GM12878 (cell line): Measurements from ENCODE around the gene DHX57. TPM values are rescaled to one million over a fixed set of nuclear protein-coding genes. Genes with fewer than 3 reads are reported as not detected.

Experiments
- BCL11A ChIP-seq: IDR thresholded peaks from 2 replicates; pipeline ENCODE4 v1.6.1; 2011; ENCODE audit warnings: low read depth, low read length
- CBFB ChIP-seq: IDR thresholded peaks from 2 replicates; pipeline ENCODE4 v1.6.1; 2016; ENCODE audit warnings: antibody characterized with exemption, low read depth
- CEBPB ChIP-seq, 2 experiments: fragments of 150-350 bp in 1 of 2; IDR thresholded peaks; 2 replicates each; pipeline ENCODE4 v1.6.1; 2012 to 2014; ENCODE audit warnings: low read depth in 2 of 2, low read length in 2 of 2, borderline replicate concordance in 1 of 2, inconsistent platforms in 1 of 2
- CREB1 ChIP-seq: IDR thresholded peaks from 2 replicates; pipeline ENCODE4 v1.6.1; 2012; ENCODE audit warnings: low read depth, mild to moderate bottlenecking, inconsistent platforms
- ESRRA ChIP-seq: IDR thresholded peaks from 2 replicates; pipeline ENCODE4 v1.6.1; 2012; ENCODE audit warnings: mild to moderate bottlenecking, low read length, improper control_type of control experiment
- GATAD2B ChIP-seq: fragments of 450-650 bp; conservative IDR thresholded peaks from 2 replicates; pipeline ENCODE4 v1.6.1; 2017; ENCODE audit warnings: low read depth, mild to moderate bottlenecking, moderate library complexity
- HDAC2 ChIP-seq: fragments of 200-600 bp; sonication (generic); IDR thresholded peaks from 2 replicates; pipeline ENCODE4 v1.6.1; 2017
- HDAC6 ChIP-seq: fragments of 200-600 bp; sonication (generic); IDR thresholded peaks from one replicate; pipeline ENCODE4 v1.8.0; 2017; ENCODE audit warnings: antibody characterized with exemption; ENCODE audit not compliant: unreplicated experiment
- IKZF1 ChIP-seq: fragments of 450-650 bp; conservative IDR thresholded peaks from 2 replicates; pipeline ENCODE4 v1.6.1; 2017; ENCODE audit warnings: antibody characterized with exemption, mild to moderate bottlenecking
- IKZF2 ChIP-seq, 2 experiments: fragments of 450-650 bp; IDR thresholded peaks; 2 replicates each; pipeline ENCODE4 v1.6.1; 2017; ENCODE audit warnings: mild to moderate bottlenecking in 2 of 2, moderate library complexity in 2 of 2
- JUNB ChIP-seq: IDR thresholded peaks from 2 replicates; pipeline ENCODE4 v1.6.1; 2016; ENCODE audit warnings: antibody characterized with exemption, mild to moderate bottlenecking
- KDM1A ChIP-seq: fragments of 200-600 bp; sonication (generic); IDR thresholded peaks from 2 replicates; pipeline ENCODE4 v1.6.1; 2016; ENCODE audit warnings: borderline replicate concordance
- NFYB ChIP-seq: IDR thresholded peaks from 2 replicates; pipeline ENCODE4 v1.6.1; 2011; ENCODE audit warnings: low read depth, mild to moderate bottlenecking, low read length, improper control_type of control experiment, moderate library complexity; ENCODE audit not compliant: insufficient read depth
- POLR2AphosphoS5 ChIP-seq: IDR thresholded peaks from 2 replicates; pipeline ENCODE4 v1.6.1; 2011; ENCODE audit warnings: mild to moderate bottlenecking, low read length, inconsistent platforms
- SIX5 ChIP-seq: IDR thresholded peaks from 2 replicates; pipeline ENCODE4 v1.6.1; 2011; ENCODE audit warnings: mild to moderate bottlenecking, low read depth, low read length, moderate library complexity; ENCODE audit not compliant: severe bottlenecking
- SMARCA5 ChIP-seq: fragments of 450-650 bp; IDR thresholded peaks from 2 replicates; pipeline ENCODE4 v1.6.1; 2017; ENCODE audit warnings: mild to moderate bottlenecking
- SREBF1 ChIP-seq: IDR thresholded peaks from 2 replicates; pipeline ENCODE4 v1.6.1; 2012; ENCODE audit warnings: mild to moderate bottlenecking, low read length
- SREBF2 ChIP-seq: IDR thresholded peaks from 2 replicates; pipeline ENCODE4 v1.6.1; 2012; ENCODE audit warnings: mild to moderate bottlenecking, low read length
- YBX1 ChIP-seq: fragments of 450-650 bp; IDR thresholded peaks from 2 replicates; pipeline ENCODE4 v1.6.1; 2016; ENCODE audit warnings: antibody characterized with exemption
- polyA plus RNA-seq, 11 experiments: library from polyadenylated mRNA; depleted of rRNA in 4 of 11; unstranded in 6 of 11; stranded (reverse) in 5 of 11; fragments of >200 nt; fragmentation: Nextera tagmentation in 4 of 11; fragmentation: Illumina TruSeq in 1 of 11; extraction: Ambion mirVana in 4 of 11; extraction: Trizol in 1 of 11; gene quantifications; 1 replicate in 1 of 11; 2 replicates in 10 of 11; pipeline versions ENCODE4 v1.2.1 to v1.2.3, GENCODE V29; 2011 to 2016; ENCODE audit warnings: inconsistent platforms in 2 of 11, missing spikeins in 2 of 11, low read depth in 1 of 11
- total RNA-seq, 4 experiments: library from RNA; depleted of rRNA in 3 of 4; stranded (reverse); fragments of >200 nt in 3 of 4; fragmentation: Illumina TruSeq in 1 of 4; extraction: Trizol in 1 of 4; gene quantifications; 2 replicates each; pipeline versions ENCODE4 v1.2.1 to v1.2.3, GENCODE V29; 2013 to 2021
- TF ChIP-seq, protein P1 (sequence below): IDR thresholded peaks from 2 replicates; pipeline ENCODE4 v1.6.1; 2012; ENCODE audit warnings: improper control_type of control experiment, low read depth, low read length; ENCODE audit not compliant: insufficient replicate concordance
- TF ChIP-seq, protein P2 (sequence below): fragments of 450-650 bp; IDR thresholded peaks from 2 replicates; pipeline ENCODE4 v1.6.1; 2016; ENCODE audit warnings: mild to moderate bottlenecking
- TF ChIP-seq, protein P3 (sequence below): fragments of 150-350 bp; IDR thresholded peaks from 2 replicates; pipeline ENCODE4 v1.6.1; 2014; ENCODE audit warnings: mild to moderate bottlenecking, low read depth, low read length
- TF ChIP-seq, protein P4 (sequence below): IDR thresholded peaks from 2 replicates; pipeline ENCODE4 v1.6.1; 2011; ENCODE audit warnings: mild to moderate bottlenecking, low read depth, low read length, moderate library complexity; ENCODE audit not compliant: insufficient replicate concordance

Gene DHX57
- total and polyA plus RNA-seq, 10 of the 15 experiments (the other 5 are each of a cell fraction or from before 2014, with no cell fraction given) = 6.5 to 18.0 (median 15.8) TPM

DNA sequence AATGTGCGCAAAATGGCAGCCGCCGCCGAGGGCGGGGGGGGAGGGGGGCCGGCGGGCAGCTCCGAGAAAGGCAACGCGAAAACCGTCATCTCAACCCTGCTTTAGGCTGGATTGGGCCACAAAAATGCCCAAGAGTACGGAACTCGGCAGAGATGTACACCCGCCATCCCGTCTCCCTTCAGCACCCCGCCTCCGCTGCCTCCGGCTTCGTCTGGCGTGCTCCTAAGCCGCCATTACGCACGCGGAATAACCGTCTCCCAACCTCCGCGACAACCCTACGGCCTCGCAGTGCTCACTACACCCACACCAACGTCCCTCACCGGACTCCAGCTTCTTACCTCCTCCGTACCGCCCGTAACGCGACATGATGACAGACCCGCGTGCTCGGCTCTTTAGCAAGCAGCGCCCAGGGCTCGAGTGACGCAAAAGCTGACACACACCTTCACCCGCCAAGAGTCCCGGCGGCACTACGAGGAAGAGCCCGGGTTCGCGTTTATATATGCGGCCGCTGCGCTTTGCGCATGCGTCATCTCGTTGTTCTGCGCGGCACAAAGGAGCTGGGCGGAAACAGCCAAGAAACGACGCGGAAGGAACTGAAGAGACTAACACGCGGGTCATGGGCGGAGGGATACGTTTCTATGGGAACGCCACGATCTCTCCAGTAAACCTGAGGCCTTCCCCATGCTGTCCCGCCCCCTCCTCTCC lies 124.7 kb downstream of the DHX57 start, which contains the start of gene SRSF7 (continued):
- TF ChIP-seq, protein P1, sequence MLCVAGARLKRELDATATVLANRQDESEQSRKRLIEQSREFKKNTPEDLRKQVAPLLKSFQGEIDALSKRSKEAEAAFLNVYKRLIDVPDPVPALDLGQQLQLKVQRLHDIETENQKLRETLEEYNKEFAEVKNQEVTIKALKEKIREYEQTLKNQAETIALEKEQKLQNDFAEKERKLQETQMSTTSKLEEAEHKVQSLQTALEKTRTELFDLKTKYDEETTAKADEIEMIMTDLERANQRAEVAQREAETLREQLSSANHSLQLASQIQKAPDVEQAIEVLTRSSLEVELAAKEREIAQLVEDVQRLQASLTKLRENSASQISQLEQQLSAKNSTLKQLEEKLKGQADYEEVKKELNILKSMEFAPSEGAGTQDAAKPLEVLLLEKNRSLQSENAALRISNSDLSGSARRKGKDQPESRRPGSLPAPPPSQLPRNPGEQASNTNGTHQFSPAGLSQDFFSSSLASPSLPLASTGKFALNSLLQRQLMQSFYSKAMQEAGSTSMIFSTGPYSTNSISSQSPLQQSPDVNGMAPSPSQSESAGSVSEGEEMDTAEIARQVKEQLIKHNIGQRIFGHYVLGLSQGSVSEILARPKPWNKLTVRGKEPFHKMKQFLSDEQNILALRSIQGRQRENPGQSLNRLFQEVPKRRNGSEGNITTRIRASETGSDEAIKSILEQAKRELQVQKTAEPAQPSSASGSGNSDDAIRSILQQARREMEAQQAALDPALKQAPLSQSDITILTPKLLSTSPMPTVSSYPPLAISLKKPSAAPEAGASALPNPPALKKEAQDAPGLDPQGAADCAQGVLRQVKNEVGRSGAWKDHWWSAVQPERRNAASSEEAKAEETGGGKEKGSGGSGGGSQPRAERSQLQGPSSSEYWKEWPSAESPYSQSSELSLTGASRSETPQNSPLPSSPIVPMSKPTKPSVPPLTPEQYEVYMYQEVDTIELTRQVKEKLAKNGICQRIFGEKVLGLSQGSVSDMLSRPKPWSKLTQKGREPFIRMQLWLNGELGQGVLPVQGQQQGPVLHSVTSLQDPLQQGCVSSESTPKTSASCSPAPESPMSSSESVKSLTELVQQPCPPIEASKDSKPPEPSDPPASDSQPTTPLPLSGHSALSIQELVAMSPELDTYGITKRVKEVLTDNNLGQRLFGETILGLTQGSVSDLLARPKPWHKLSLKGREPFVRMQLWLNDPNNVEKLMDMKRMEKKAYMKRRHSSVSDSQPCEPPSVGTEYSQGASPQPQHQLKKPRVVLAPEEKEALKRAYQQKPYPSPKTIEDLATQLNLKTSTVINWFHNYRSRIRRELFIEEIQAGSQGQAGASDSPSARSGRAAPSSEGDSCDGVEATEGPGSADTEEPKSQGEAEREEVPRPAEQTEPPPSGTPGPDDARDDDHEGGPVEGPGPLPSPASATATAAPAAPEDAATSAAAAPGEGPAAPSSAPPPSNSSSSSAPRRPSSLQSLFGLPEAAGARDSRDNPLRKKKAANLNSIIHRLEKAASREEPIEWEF = no peak
- peak; percentile 80 for TF ChIP-seq IKZF1
- no peak for TF ChIP-seq CEBPB (IDR thresholded peaks at IDR 0.05; ENCODE audit: borderline replicate concordance in 1 of 2, low read depth in 2 of 2, low read length in 2 of 2)
- 0 out of 2 replicates have a peak, but pooled peaks have one; percentile 6 for TF ChIP-seq NFYB
- TF ChIP-seq, protein P2, sequence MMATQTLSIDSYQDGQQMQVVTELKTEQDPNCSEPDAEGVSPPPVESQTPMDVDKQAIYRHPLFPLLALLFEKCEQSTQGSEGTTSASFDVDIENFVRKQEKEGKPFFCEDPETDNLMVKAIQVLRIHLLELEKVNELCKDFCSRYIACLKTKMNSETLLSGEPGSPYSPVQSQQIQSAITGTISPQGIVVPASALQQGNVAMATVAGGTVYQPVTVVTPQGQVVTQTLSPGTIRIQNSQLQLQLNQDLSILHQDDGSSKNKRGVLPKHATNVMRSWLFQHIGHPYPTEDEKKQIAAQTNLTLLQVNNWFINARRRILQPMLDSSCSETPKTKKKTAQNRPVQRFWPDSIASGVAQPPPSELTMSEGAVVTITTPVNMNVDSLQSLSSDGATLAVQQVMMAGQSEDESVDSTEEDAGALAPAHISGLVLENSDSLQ = no peak
- TF ChIP-seq YBX1 = no peak
- TF ChIP-seq ESRRA = peak; percentile 83; the same call in 1 of the 2 replicates
- TF ChIP-seq SREBF1 = no peak
- TF ChIP-seq HDAC2 = no peak
- no peak for TF ChIP-seq KDM1A
- peak; percentile 83 for TF ChIP-seq CREB1
- TF ChIP-seq GATAD2B = no peak; the same call in none of the 2 replicates
- peak; percentile 99 for TF ChIP-seq CBFB
- TF ChIP-seq JUNB = no peak
- TF ChIP-seq SIX5 = peak; percentile 25
- TF ChIP-seq SREBF2 = peak; percentile 54; the same call in 1 of the 2 replicates
- TF ChIP-seq POLR2AphosphoS5 = peak; percentile 100
- peak; percentile 62 to 73; a peak in 3 of 4 replicates for TF ChIP-seq IKZF2 (IDR thresholded peaks at IDR 0.05)
- TF ChIP-seq SMARCA5 = peak; percentile 42; the same call in 1 of the 2 replicates
- TF ChIP-seq, protein P3, sequence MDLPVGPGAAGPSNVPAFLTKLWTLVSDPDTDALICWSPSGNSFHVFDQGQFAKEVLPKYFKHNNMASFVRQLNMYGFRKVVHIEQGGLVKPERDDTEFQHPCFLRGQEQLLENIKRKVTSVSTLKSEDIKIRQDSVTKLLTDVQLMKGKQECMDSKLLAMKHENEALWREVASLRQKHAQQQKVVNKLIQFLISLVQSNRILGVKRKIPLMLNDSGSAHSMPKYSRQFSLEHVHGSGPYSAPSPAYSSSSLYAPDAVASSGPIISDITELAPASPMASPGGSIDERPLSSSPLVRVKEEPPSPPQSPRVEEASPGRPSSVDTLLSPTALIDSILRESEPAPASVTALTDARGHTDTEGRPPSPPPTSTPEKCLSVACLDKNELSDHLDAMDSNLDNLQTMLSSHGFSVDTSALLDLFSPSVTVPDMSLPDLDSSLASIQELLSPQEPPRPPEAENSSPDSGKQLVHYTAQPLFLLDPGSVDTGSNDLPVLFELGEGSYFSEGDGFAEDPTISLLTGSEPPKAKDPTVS = 0 out of 2 replicates have a peak, but pooled peaks have one; percentile 13
- no peak for TF ChIP-seq BCL11A
- TF ChIP-seq, protein P4, sequence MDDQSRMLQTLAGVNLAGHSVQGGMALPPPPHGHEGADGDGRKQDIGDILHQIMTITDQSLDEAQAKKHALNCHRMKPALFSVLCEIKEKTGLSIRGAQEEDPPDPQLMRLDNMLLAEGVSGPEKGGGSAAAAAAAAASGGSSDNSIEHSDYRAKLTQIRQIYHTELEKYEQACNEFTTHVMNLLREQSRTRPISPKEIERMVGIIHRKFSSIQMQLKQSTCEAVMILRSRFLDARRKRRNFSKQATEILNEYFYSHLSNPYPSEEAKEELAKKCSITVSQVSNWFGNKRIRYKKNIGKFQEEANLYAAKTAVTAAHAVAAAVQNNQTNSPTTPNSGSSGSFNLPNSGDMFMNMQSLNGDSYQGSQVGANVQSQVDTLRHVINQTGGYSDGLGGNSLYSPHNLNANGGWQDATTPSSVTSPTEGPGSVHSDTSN = peak; percentile 78
- peak; percentile 100 for TF ChIP-seq HDAC6
